8988T (cell line): ENCODE results near the gene LFNG.

Experiments used
- DNase-seq: peaks from one replicate; pipeline ENCODE4 v3.0.0; 2011

The LFNG gene

GRCh38 chr7:2576742-2577491 is 57.3 kb downstream of the LFNG start:
- no peak for DNase-seq
